22Rv1 (cell line): ENCODE results near the gene TMEM94.

Source experiments
- H3K27ac ChIP-seq: fragments of 450-650 bp; 2 replicates; pipeline ENCODE4 v1.5.1; 2017
- ZFX ChIP-seq: fragments of 450-650 bp; IDR thresholded peaks from 2 replicates; pipeline ENCODE4 v1.6.1; 2017; ENCODE audit warnings: antibody characterized with exemption, borderline replicate concordance
- TF ChIP-seq, protein P1 (sequence below): fragments of 450-650 bp; IDR thresholded peaks from 2 replicates; pipeline ENCODE4 v1.5.1; 2017; ENCODE audit warnings: mild to moderate bottlenecking

Gene TMEM94

DNA sequence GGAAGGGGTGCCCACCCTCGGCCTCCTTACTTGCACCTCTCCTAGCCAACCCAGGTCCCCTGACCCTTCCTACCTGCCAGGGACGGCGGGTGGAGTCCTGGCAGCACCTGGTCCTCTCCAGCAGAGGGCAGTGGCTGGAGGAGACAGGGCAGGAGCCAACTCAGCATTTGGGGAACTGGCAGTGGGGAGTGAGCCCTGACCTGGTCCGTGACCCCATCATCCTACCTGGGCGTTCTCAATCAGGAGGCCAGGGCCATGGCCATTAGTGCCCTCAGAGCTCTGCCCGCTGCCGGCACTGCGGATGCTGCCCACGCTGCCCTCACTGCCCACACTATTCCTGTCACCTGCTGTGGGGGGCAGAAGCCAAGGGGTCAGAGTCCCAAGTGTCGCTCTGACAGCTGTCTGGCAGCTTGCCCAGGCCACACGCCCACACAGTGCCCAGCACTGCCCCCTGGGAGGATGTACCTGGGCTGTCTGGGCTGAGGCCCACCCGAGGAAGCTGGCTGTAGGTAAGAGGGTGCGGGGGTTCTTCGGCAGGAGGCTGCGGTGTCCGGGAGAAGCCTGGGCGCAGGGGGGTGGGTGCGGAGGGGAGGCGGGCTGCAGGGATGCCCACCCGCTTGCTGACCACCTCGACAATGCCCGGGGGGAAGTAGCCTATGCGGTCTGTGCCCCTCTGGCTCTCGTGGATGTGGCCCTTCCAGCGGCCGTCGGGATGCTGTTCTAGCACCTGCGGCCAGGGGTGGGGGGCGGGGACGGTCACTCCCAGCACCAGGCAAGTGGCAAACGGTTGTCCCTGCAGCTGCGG lies 48.1 kb downstream of the TMEM94 start:
- H3K27ac ChIP-seq, result no peak overlapping the region
- TF ChIP-seq, protein P1, sequence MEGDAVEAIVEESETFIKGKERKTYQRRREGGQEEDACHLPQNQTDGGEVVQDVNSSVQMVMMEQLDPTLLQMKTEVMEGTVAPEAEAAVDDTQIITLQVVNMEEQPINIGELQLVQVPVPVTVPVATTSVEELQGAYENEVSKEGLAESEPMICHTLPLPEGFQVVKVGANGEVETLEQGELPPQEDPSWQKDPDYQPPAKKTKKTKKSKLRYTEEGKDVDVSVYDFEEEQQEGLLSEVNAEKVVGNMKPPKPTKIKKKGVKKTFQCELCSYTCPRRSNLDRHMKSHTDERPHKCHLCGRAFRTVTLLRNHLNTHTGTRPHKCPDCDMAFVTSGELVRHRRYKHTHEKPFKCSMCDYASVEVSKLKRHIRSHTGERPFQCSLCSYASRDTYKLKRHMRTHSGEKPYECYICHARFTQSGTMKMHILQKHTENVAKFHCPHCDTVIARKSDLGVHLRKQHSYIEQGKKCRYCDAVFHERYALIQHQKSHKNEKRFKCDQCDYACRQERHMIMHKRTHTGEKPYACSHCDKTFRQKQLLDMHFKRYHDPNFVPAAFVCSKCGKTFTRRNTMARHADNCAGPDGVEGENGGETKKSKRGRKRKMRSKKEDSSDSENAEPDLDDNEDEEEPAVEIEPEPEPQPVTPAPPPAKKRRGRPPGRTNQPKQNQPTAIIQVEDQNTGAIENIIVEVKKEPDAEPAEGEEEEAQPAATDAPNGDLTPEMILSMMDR, result peak; percentile 80
- no peak for TF ChIP-seq ZFX

GRCh38 chr17:75505152-75505409 lies 48.6 kb downstream of the TMEM94 start:
- no peak overlapping the region for H3K27ac ChIP-seq

GRCh38 chr17:75505640-75506039 lies 49.2 kb downstream of the TMEM94 start:
- 0 out of 2 replicates have a peak overlapping the region, but pooled peaks have one; percentile 8 for H3K27ac ChIP-seq
- TF ChIP-seq ZFX, result no peak
- TF ChIP-seq, protein P1, result no peak

More at GRCh38 chr17:75505152-75505409, 48.6 kb downstream of the TMEM94 start:
- TF ChIP-seq ZFX, result no peak
- TF ChIP-seq, protein P1, result no peak

DNA sequence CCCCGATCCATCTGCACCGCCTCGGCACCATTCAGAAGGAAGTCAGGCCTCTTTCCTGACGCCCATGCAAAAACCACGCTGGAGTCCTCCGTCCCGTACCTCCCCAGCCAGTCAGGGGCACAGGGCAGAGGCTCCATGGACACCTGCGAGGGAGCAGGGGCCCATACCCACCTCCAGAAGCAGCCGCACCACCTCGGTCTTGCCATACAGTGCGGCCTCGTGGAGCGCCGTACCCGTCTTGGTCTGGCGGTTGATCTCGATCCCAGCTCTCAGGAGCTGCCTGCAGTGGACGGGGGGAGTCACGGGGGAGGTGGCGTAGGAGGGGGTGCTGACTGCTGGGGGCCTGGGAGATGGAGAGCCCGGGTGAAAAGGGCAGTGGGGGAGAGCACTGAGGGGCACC lies 49.7 kb downstream of the TMEM94 start:
- no peak for TF ChIP-seq ZFX
- TF ChIP-seq, protein P1, result no peak
- no peak overlapping the region for H3K27ac ChIP-seq

DNA sequence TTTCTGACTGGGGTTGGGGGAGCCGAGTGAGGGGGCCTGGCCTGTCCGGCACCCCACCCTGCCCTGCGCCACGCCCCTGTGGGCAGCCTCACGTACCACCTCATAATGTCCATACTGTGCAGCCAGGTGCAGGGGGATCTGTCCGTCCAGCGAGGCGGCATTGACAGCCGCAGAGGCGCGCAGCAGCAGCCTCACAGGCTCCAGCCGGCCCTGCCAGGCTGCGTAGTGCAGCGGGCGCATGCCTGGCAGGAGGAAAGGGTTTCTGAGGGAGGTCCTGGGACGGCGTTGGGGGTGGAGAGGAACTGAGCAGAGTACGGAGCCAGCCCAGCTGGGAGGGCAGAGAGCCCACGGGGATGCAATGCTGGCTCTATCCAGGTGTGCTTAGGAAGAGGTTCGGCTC lies 50.5 kb downstream of the TMEM94 start:
- no peak for TF ChIP-seq ZFX
- TF ChIP-seq, protein P1, result no peak
- H3K27ac ChIP-seq, result no peak overlapping the region

GRCh38 chr17:75507733-75508719 lies 51.6 kb downstream of the TMEM94 start:
- TF ChIP-seq ZFX, result no peak
- TF ChIP-seq, protein P1, result no peak
- no peak overlapping the region for H3K27ac ChIP-seq
